DMS153 (cell line): Measurements from ENCODE around the gene KLHDC8B.
A peak's percentile ranks its signal among the peaks of the same experiment; 100 is the strongest.

ENCODE experiments used
- DNase-seq: peaks from one replicate; lab custom pipeline; 2025; lab: John Stamatoyannopoulos, UW

KLHDC8B gene

GRCh38 chr3:49171119-49171774, at the start of gene KLHDC8B:
TSS of gene KLHDC8B (plus strand) at chr3:49171598. CDS start at chr3:49172770, 1,172 bp downstream.
- DNase-seq = peak; percentile 41

GRCh38 chr3:49122022-49122421, 49.4 kb upstream of the KLHDC8B start:
- DNase-seq = no peak

DNA sequence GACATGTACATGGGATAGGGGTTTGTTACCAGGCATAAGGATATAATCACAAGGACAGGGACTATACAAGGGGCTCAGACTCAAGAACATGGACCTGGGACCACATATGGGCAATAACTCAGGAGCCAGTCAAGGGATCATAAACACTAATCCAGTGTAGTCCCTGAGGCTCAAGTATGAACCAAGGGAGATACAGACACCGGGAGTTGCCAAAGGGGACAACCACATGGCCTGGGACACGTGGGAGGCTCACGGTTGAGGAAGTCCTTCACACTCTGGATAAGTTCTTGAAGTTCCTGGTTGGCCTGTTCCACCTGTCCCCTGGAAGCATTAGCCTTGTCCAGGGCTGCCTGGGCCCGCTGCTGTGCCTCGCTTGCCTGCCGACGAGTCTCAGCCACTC, 48.9 kb upstream of the KLHDC8B start:
- DNase-seq = no peak

DNA sequence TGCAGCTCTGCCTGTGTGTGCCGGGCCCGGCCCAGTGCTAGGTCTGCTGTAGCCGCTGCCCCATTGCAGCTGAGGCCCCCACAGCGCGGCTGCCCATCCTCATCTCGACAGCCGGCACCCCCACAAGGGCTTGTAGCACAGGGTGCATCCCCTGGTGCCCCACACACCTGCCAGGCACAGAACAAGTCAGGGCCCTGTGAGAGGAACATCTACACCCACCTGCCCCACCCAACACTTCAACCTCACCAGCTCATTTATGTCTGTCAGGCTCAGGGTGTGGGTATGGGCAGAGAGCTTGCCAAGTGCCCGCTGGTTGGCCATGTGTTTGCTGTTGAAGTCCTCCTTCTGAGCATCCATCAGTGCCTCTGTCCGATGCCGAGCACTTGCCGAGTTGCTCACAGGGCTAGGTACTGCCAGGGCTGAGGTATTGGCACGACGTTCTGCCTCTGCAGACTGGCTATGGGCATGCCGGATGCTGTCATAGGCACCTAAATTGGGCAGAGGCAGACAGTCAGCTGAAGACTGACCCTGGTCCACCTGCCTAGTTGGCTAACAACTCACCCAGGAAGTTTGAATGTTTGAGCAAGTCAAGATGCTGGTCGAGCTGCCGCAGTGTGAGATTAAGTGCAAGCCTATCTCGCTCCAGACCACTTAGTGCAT, 48.4 kb upstream of the KLHDC8B start:
- no peak for DNase-seq

DNA sequence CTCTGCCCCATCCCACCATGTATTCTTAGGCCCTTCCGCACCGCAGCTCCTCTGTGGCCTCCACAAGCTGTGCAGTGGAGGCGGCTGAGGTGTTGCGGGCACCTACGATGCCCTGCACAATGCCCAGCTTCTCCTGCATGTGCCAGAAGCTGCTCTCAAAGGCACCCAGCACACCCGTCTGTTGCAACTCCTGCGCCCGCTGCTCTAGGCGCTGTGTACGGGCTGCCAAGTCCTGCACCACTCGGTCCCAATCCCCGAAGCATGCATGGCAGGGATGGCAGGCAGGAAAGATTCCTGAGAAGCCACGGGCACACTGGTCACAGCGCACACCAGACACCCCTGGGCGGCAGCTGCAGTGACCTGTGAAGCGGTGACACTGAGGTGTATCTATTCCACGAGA, 47.7 kb upstream of the KLHDC8B start:
- DNase-seq = no peak

GRCh38 chr3:49124203-49124602, 47.2 kb upstream of the KLHDC8B start:
- DNase-seq = no peak

DNA sequence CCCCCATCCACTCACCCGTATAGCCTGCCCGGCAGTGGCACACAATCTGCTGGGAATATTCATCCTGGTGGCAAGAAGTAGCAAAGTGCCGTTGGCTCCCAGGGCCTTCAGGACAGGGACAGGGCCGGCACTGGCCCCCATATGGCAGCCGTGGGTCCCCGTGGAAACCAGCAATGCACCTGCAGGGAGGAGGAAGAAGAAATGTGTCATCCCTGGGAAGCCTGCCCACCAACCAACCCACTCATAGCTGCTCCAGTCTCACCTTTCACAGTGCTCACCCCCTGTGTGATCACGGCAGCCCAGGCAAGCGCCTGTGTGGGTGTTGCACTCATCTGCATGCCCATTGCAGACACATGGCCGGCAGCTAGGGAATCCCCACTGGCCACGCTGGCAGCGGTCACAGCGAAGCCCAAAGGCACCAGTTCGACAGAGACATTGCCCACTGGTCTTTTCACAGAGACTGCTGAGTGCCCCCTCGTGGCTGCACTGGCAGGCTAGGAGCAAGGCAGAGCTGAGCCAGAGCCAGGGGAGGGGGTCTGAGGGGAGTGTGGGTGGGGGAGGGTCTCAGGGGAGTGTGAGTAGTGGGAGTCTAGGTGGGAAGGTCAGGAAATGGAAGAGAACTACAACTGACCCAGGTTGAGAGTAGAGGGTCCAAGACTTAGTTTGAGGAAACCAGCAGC, 46.3 kb upstream of the KLHDC8B start:
- no peak for DNase-seq

- DNase-seq = no peak
These were observed 40.4 kb upstream of the KLHDC8B start for GRCh38 chr3:49131040-49131439.

DNA sequence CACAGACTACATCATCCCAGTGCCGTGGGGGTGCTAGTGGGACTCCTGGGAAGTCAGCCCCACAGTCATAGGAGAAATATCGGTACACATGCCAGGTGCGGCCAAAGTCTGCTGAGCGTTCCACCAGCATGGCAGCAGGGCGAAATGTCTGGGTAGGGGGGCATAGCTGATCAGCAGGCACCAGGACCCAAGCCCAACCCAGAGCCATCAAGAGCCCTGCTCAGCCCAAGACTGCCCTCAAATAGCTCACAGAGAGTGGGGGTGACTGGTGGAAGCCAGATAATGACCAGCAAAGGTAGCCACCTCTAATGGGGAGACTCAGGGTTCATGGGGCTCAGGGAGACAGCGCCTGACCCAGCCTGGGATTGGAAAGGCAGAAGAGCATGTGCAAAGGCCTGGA, 39.8 kb upstream of the KLHDC8B start:
- DNase-seq = no peak

GRCh38 chr3:49132073-49132436, 39.3 kb upstream of the KLHDC8B start:
- DNase-seq = no peak

DNA sequence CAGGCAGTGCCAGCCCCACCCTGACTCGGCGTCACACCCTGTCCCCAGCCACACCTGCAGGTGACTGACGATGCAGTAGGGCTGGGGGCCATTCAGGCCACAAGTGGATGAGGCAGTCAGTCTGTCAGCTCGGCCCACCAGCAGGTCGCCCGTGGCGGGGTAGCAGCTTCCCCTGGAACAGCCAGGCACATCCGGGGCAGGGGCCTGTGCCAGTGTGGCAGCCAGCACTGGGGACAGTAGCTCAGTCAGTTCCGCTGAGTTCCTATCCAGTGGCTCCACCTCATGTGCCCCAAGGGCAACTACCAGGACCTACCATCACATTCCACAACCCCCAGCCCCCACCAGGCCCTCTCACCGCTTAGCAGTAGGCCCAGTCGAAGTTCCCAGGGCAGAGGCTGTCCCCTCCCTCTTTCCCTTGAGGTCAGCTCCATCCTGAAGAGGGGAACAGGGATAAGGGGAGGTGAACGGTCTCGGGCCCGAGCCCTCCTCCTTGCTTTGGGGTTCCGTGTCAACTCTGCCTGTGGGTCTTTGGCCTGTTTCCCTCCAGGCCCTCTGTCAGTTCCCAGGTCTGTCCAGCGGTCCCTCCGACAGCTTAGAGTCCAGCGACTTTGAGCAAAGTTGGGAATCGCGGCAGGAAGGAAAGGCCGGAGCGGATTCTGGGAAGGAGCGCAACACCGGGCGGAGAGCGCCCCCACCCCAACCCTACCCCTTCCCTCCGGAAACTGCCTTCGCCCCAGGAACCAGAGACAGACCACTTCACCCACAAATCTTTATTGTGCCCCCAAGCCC, 38.8 kb upstream of the KLHDC8B start, which contains the start of gene LAMB2:
LAMB2 (minus strand) TSS at position 614 of the 789 bp plus-strand sequence; CDS start at position 431, 183 bp downstream.
- DNase-seq = no peak

- DNase-seq = peak; percentile 1
These were observed 38.0 kb upstream of the KLHDC8B start for GRCh38 chr3:49133226-49133951.

DNA sequence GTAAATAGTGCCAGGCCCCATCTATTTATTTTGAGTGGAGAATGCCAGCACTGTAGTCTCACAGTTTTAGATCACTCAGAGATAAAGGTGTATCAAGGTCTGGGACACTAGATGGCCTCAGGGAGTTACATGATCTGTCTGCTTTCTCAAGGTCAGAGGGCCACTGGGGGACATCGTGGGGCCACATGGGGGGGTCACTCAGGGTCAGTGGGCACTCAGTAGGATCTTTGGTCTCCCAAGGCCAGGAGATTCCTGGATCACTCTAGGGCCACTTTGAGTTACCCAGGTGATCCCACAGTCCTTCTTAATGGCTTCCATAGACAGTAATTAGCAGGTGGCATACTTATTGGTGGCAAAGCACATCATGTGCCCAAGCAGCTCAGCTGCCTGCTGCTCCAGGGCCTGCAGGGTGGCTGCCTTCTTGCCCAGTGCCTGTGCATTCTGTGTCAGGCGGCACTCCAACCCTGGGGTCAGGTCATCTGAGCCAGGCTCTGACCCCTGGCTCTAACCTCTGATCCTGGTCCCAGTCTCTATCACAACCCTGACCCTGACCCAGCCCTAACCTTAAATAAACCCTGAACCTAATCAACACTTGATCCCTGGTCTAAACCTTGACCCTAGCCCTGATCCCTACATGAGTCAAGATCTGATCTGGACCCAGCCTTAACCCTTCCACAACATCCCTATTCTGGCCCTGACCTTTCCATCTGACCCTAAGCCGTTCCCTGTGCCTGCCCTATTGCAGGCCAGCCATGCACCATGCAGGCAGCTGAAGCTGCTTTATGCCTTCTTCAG, 36.7 kb upstream of the KLHDC8B start:
- DNase-seq = no peak

DNA sequence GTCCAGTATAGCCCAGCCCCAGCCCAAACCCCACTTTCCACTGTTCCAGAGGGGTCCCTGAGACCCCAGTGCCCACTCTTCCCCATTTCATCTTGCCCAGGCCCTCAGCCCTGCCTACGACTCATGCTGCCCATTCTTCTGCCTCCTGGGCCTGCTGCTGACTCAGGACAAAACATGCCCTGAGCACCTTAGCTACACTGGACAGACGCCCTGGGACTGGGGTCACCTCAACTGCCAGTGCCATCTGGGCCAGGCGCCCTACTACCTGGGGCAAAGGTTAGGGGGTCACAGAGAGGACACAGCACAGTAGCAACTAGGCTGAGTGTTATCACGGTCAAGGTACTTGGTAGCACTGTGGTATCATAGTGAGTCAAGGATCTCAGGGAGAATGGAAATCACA, 35.9 kb upstream of the KLHDC8B start:
- DNase-seq = no peak

- no peak for DNase-seq
These were observed 31.3 kb upstream of the KLHDC8B start for GRCh38 chr3:49140080-49140479.

DNA sequence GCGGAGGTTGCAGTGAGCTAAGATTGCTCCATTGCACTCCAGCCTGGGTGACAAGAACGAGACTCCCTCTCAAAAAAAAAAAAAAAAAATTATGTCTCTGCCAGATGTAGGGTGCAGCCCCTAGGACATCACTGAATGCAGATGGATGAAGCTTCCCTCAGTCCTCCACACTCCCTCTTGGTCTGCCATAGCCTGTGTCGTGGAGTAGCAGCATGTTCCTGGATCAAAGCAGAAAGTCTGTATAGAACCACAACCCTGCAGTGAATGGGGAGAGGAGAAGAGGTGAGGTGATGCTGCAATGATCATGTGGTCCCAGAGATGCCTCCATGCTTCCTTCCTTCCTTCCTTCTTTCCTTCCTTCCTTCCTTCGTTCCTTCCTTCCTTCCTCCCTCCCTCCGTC, 23.2 kb upstream of the KLHDC8B start:
- DNase-seq = no peak

GRCh38 chr3:49151610-49152009, 19.8 kb upstream of the KLHDC8B start:
- DNase-seq = no peak

DNA sequence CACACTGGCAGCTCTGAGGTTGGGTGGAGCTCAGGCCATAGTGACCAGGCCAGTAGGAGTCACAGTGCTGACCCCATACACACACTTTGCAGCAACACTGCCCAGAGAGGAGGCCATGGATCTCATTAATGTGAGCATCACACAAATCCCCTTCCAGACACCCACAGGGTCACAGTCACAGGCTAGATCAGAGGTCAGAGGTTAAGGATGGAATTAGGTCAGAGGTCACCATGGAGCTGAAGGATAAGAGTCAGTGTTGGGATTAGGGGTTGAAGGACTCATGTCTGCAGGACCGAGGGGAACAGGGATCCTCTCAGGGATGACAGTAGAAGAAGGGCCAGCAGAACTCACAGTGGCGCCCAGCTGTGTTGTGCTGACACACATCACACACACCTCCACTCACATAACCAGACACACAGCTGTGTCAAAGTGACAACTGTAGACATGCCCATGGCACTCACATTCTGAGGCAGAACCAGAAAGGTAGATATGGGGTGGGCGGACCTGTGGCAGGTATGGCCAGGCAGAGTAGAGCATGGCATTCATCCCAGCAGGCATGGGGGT, 18.0 kb upstream of the KLHDC8B start:
- no peak for DNase-seq

DNA sequence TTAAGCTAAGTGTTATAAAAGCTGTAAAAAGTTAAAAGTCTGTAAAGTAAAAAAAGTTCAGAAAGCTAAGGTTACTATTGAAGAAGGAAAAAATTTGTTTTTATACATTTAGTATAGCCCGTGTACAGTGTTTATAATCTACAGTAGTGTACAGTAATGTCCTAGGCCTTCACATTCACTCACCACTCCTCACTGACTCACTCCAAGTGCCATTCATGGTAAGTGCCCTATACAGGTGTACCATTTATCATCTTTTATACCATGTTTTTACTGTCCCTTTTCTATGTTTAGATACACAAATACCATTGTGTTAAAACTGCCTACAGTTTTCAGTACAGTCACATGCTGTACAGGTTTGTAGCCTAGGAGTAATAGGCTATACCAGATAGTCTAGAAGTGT, 14.1 kb upstream of the KLHDC8B start:
- no peak for DNase-seq

GRCh38 chr3:49158103-49158709, 13.2 kb upstream of the KLHDC8B start:
- DNase-seq = peak; percentile 0
